G401 (cell line): ENCODE data around the gene TMEM51. TPM values are rescaled to one million over a fixed set of nuclear protein-coding genes. Genes with fewer than 3 reads are reported as not detected.

Source experiments
- DNase-seq: peaks from one replicate; pipeline ENCODE4 v3.0.0-alpha.2; 2015; ENCODE audit warnings: low spot score
- in situ Hi-C: cut with HindIII; loops from 2 replicates; pipeline ENCODE4 v1.10.0; 2016; ENCODE audit warnings: low sequenced_read_pairs, mixed read lengths
- total RNA-seq: library from RNA; depleted of rRNA; stranded (reverse); fragments of >200 nt; shearing (Covaris generic); gene quantifications from 2 replicates; pipeline ENCODE4 v1.2.3, GENCODE V29; 2014

The TMEM51 gene
- total RNA-seq, 1 experiment from 2014 or later, result 25.2 TPM

DNA sequence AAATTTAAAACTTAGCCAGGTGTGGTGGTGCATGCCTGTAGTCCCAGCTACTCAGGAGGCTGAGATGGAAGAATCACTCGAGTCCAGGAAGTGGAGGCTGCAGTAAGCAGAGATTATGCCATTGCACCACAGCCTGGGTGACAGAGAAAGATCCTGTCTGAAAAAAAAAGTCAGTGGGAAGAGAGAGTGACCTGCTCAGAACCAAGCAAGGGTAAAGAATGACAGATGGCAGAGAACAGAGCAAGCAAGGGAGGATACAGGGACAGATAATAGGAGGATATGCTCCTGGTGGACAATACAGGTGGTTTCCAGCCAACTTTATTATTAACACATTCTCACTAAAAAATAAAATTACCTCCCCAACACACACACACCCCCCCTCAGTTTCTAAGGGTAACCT lies 4.6 kb upstream of the TMEM51 start:
- in situ Hi-C loops, result loop anchor here (25.0 kb wide), 1 partner anchor 88 kb away; the partner anchor contains the start of gene FHAD1
- peak; percentile 90 for DNase-seq

DNA sequence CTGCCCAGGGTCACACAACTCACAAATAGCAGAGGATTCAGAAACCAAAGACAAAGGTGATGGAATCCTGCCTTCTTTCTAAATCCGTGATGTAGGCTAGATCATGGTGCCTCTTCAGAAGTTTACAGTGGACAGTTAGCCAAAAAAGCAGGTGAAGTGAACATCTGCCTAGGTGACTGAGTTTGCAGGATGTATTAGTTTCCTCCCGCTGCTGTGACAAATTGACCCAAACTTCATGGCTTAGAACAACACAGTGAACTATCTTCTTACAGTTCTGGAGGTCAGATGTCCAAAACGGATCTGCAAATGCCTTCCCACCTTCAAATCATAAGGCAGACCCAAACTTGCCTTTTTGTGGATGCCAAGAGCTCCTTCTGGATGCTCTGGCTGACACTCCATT lies 3.2 kb upstream of the TMEM51 start:
- in situ Hi-C loops, result no loop called here
- DNase-seq, result no peak

DNA sequence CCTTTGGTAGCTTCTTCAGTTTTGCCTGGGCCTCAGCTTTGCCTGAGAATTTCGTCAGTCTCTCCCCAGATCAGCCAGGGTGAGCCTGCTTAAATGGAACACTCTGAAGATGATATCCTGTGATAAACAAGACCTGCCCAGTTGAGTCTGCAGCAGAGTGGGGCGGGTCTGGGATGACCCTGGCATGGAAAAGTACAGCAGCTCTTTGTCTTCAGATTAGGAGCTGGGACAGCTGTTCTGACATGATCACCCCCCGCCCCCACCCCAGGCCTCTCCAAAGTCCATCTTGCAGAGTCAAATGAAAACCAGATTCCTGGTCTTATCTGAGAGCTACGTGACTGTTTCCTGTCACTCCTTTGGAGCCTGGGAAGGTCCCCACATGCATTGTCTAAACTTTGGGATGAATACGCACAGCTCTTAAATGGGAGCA lies 2.2 kb upstream of the TMEM51 start:
- DNase-seq, result peak; percentile 53
- in situ Hi-C loops, result no loop called here

DNA sequence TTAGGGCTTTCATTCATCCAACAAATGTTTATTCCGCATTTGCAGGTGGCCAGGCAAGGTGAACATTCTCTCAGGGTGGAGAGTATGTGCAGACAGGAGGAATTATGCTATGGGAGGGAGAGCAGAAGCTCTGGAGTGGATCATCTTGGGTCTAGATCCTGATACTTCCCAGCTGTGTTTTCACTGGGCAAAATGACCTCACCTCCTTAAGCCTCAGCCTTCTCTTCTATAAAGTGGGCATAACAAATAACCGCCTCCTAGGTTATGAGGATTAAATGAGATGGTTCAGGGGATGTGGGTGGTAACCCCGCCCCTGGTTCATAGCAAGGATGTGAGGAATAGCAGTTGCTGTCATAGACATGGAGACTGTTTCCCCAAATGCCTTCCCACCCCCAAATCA lies 1.7 kb upstream of the TMEM51 start:
- no peak for DNase-seq
- in situ Hi-C loops, result no loop called here

DNA sequence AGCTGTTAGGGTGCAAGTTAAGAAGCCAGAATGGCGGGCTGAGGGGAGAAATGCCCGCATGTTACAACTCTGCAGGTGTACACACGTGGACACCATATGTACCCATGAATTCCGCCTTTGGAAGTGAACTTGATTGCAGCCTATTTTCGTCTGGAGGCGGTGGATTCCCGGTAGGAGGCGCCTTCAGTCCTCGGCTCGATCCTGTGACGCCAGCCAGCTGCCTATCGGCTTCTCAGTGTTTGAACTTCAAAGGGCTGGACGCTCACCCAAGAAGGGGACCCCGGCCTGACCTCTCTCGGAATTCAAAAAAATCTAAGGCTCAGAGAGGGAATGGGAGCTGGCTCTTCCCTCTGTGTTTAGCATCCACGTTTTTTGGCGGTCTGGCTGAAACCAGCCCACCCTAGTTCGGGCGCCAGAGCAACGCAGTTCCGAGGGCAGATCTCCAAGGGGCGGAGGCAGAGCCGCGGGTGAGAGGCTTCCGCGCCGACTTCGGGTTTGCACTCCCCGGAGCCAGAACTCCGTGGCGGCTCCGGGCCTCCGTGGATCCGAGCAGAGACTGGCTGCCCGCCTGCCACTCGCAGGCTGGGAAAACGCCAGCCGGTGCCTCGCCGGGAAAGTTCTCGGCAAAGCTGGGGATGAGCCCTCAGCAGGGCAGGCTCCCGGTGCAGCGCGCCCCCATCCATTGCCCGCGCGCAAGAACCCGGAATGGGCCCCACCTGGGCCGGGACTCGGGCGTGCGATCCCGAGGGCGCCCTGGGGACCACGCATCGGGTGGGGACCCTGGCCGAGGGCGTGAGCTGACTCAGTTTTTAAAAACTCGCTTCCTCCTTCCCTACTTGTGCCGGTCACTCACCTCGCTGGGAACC lies 996 bp upstream of the TMEM51 start:
- DNase-seq, result peak; percentile 90
- in situ Hi-C loops, result no loop called here

DNA sequence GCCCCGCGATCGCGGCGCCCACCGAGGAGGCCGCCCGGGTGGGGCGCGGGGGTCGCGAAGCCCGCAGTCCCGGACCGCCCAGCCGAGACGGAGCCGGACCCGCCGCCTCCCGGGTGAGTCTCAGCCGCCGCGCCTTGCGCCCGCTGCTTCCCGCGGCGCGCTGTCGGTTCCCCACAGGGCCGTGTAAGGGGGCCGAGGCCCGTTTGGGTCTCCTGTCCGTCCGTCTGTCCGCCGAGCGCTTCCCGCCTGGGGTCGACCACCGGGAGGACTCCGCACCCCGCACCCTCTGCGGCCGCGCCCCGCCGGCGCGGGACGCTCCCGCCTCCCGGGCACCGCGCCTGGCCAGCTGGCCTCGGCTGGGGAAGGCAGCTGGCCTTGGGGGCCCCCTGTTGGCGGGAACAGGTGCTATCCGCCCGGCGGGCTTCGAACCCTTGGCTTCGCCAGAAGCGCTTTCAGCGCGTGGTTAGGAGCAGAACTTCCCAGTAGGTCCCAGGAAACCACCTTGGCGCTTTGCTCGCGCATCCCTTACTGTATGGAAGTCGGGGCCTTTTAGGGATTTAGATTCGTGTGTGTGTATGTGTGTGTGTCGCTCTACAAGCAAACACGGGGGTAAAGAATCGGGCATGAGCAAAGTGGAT lies 414 bp downstream of the TMEM51 start:
- in situ Hi-C loops, result no loop called here
- DNase-seq, result peak; percentile 76

DNA sequence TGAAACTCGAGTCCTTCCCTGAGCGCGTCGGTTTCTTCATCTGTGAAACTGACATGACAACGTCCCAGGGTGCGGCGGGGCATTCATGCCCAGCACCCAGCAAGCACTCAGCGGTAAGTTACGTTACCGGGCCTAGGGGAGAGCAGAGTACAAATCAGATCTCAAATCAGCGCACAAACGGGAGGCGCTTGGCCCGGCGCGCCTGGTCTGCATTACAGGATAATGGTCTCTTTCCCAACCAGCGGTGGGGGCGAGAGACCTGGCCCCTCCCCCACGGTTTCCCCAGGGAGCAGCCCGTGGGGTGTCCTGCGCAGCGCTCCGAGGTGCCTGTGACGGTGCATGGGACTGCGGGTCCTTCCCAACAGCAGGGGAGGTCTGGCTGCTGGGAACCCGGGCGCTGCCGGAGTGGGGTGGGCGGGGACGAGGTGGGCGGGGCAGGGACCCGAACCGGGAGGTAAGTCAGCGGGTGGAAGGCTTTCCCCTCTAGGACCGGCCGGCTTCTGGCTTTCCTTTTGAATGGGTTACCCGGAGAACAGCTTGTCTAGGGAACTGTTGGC lies 1.0 kb downstream of the TMEM51 start:
- DNase-seq, result peak; percentile 51
- in situ Hi-C loops, result no loop called here

DNA sequence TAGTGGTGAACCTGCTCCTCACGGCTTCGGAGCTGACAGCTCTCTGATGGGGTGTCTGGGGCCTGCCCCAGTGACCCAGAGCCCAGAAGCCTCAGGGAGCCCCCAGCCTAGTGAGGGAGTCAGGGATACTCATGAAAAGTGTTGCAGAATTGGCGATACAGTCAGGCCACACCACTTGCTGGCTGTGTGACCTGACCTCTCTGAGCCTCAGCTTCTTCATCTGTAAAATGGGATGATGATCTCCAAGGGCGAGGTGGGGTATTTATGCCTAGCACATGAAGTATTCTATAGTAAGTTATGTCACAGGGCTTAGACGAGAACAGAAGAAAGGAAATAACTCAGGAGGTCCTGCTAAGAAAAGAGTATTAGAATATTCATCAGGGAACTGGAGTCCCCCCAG lies 1.6 kb downstream of the TMEM51 start:
- in situ Hi-C loops, result no loop called here
- no peak for DNase-seq

DNA sequence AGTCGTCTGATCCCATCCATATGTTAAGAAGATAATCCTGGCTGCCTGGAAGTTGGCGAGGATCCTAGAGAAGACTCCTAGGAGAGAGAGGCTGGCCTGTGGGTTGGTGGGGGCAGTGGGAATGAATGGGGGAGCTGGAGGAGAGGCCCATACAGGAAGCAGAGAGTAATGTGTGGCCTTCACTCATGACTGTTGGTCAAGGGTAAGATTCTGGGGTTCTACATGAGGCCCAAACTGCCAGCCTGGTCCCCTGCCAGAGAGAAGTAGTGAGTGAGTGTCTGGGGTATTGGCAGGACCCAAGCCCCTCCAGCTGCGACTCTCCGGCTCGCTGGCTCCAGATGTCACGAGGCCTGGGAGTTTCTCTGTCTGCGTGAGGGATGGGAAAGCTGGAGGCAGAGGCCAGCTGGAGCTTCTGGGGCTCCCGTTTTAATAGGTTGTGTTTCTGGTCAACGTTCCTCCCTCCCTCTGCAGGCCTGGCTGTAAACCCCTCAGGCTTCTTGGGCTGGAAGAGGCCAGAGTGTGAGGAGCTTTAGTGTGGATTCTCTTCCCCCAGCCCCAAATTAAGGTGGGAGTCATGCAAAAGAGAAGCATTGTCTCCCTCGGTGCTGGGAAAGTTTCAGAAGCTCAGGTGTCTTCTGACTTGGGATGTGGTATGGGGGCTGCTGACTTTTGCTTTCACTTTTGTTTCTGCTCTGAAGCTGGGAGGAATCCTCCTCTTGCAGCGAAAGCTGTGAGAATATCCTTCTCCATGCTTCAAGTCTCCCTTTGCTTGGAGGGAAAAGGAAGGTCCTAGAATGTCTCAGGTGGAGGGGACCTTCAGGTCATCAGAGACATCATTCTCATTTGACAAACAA lies 2.6 kb downstream of the TMEM51 start:
- peak; percentile 38 for DNase-seq
- in situ Hi-C loops, result no loop called here

DNA sequence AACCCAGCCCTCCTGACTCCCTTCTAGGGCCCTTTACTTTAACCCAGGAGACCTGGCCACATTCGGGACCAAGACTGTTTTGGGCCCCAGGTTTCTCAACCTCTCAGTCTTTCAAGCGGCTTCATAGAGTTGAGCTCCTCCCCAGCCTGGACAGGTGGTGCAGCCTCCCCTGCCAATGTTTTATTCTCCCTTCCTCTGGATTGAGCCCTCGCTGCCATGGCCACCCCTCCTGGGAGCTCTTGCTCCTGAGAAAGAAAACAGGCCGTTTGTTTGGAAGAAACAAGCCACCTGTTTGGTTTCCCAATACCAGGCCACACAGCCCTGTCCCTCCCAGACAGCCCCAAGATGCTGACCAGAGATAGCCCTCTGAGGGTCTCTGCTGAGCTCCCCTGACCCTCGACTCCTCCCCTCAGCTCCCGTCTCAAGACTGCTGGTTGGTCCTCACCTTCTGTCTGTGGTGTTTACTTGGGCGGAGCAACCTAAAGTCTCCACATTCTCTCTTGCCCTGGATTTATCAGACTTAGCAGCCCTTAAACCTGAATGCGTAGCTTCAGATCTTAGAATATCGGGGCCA lies 3.3 kb downstream of the TMEM51 start:
- peak; percentile 76 for DNase-seq
- in situ Hi-C loops, result no loop called here

DNA sequence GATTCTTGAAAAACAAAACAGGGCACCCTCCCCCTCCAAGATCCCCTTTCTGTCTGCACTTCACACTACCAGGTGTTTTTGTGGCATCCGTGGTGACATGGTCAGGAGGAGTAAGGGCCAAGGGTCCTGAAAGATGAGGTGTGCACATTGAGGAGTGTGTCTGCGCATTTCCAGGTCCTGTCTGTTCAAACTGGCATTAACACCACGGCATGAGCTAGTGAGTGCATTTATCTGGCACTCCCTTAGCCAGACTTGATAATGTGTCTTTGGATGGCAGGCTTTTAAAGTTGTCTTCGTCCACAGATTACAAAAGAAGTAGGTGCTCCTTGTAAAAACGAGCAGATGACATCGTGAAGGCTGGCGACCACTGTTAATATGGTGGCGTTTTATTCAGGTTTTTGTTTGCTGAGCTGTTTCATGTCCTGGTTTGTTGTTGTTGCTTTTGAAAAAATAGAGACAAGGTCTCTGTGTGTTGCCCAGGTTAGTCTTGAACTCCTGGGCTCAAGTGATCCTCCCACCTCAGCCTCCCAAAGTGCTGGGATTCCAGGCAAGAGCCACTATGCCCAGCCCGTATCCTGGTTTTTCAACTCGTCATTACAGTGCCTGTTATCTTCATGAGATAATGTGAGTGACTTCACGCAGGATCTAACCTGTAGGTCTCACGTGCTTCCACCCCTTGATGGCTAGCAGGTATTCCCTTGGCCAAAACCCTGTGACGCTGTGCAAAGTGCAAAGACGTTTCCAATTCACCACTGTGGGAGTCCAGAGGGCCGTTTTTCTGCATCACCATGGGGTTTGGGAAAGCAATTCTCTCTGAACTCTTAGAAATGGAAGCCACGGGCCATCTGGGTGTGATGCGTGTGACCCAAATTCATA lies 4.2 kb downstream of the TMEM51 start:
- in situ Hi-C loops, result no loop called here
- peak; percentile 50 for DNase-seq

DNA sequence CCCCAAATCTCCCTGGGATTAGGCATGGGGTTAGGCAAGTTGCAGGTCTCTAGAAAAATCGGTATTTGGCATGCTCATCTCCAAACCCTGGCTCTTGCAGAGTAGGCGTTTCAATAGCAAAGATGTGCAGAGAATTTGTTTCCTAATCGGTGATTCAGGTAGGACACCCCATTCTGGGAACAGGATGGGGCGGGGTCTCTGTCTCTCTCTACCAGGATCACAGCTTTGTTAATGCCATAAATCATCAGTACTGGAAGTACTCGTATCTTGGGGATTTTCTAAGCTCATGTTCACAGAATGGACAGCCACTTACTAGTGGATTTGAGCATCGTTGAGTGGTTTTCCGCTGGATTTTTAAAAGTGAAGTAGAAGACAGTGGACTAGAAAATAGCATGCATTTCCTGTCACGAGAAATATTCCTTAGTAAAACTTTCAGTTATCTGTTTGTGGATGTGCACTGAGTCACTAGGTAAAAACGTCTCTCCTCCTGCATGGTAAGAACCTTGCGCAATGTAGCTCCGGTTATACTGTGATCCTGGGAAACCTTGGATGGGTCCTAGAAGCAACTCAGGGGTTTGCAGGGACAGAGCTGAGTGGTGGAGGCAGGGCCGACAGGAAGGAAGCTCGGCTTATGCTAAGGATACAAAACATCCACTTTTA lies 5.1 kb downstream of the TMEM51 start:
- no peak for DNase-seq
- in situ Hi-C loops, result no loop called here

DNA sequence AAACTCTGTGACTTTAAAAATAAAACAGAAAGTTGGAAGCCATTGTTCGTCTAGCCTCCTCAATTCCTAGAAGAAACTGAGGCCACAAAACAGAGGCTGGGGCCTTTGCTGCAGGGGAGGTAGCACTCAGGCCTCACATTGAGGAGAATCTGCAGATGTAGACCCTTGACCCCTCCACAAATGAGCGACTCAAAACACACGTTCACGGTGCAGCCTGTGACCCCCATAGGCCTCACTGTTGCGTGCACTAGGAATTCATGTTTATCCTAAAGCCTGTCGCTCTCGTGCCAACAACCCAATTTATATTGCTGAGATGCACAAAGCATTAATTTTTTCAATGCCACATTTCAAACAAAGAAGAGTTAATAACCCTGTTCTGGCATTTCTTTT lies 5.6 kb downstream of the TMEM51 start:
- DNase-seq, result no peak
- in situ Hi-C loops, result no loop called here

DNA sequence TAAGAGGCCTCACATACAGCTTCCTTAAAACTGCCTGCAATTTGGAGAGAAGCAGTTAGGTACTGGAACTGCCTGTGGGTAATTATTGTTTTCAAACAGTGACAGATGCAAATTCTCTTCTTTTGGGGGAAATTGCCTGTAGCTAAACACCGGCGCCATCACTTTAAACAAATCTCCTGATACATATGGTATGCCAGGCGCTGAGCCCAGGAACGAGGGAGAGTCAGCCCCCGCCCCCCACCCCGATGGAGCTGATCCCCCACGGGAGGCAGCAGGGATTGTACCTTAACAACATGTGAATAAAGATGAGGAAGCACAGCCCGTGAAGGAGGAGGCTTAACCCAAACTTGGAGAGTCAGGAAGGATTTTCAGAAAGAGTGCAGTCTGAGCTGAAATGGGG lies 7.1 kb downstream of the TMEM51 start:
- in situ Hi-C loops, result no loop called here
- no peak for DNase-seq

DNA sequence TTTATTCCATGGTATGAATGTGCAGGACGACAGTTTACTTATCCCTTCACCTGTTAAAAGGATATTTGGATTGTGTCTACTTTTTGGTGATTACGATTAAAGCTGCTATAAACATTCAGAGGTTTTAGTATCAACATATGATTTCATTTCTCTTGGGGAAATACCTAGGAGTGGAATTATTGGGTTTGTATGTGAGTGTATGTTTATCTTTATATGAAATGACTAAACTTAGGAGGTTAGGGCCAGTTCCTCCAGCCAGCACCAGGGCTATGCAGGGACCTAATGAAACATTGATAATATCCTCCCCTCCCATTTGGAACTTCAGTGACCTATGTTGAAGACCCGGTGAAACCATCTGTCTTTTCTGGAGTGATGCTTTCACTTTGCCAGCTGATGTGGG lies 13.8 kb downstream of the TMEM51 start:
- DNase-seq, result no peak
- in situ Hi-C loops, result no loop called here

DNA sequence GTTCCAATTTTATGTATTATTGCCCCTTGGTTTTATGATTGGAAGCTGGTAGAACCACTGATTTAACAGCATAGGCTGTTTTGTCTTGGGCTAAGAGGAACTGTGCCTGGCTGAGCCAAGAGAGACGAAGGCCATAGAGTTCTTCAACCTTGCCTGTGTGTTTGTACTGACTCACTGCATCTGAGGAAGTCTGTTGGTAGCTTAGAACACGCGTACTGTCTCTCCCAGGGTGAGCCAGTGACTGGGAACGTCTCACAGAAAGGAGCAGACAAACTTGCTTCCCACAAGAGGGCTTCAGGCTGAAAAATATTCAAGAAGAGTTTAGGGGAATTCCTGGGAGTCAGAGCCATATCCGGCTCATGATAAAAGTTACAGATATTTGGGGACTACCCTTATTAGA lies 14.9 kb downstream of the TMEM51 start:
- in situ Hi-C loops, result no loop called here
- DNase-seq, result no peak

DNA sequence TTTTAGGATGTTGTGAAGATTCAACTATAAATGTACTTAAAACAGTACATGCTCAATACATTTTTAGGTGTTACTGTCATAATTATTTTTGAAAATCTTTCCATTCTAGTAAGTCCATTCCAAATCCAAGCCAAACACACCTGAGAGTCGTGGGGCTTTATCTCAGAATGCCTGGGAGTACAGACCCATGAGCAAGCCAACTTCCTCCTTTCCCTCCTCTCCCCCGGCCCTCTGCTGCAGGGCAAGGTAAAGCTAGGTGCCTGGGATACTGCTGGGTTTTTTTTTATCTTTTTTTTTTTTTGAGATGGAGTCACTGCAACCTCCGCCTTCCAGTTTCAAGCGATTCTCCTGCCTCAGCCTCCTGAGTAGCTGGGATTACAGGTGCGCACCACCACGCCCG lies 16.5 kb downstream of the TMEM51 start:
- no peak for DNase-seq
- in situ Hi-C loops, result no loop called here
